Stimulated activated CD4-positive, alpha-beta T cell treated with anti-CD3 and anti-CD28 coated beads, Interleukin-2, amount 100 ng/mL, for 4 hours (primary cell): ENCODE measurements around the gene SPACA4.

Source experiments
- DNase-seq: peaks from one replicate; pipeline ENCODE4 v3.0.0-alpha.2; 2020; ENCODE audit warnings: low read depth

The SPACA4 gene

DNA sequence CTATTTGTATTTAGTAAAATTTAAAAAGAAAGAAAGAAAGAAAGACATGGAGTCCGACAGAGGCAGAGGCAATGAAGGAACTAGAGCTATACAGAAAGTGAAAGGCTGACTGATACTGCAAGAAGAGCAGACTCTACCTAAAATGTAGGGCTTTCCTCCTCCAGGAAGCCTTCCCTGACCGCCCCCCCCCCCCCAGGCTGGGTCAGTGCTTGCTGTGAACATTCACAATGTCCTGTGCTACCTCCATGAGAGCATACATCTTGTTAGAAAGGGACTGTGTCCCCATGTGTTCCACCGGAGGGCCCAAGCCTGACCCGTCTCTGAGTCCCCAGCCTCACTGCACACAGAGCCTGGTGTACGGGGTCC is 45.1 kb downstream of the SPACA4 start:
- no peak for DNase-seq

DNA sequence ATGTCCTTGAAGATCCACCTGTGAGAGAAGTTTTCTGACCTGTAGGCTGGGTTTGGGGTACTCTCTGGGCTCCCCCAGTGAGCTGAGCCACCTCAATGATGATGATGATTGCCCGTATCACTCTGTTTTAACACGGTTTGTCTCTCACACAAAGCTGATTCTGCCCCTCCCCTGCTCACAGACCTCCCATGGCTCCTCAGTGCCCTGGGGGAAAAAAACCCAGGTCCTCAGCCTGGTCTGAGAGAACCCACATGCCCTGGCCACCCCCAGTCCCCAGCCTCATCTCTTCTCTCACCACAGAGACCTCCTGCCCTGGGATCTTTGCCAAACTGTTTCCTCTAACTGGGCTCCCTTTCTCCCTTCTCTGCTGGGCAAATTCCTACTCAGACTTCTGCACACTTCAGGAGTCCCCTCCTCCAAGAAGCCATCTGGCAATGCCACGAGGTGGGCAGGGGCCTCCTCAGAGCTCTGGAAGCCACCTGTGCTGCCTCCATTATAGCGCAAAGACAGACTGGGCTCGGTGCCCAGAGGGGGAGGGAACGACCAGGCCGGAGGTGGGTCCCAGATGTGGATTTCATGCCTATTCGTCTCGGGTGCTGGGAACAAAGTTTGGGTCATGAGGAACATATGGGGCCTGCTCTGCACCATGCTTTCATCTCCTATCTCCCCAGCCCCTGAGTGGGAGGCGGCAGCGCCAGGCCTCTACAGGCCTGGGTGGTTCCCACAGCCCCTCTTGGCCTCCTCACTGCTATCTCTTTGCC is 47.9 kb downstream of the SPACA4 start:
- DNase-seq, result no peak

DNA sequence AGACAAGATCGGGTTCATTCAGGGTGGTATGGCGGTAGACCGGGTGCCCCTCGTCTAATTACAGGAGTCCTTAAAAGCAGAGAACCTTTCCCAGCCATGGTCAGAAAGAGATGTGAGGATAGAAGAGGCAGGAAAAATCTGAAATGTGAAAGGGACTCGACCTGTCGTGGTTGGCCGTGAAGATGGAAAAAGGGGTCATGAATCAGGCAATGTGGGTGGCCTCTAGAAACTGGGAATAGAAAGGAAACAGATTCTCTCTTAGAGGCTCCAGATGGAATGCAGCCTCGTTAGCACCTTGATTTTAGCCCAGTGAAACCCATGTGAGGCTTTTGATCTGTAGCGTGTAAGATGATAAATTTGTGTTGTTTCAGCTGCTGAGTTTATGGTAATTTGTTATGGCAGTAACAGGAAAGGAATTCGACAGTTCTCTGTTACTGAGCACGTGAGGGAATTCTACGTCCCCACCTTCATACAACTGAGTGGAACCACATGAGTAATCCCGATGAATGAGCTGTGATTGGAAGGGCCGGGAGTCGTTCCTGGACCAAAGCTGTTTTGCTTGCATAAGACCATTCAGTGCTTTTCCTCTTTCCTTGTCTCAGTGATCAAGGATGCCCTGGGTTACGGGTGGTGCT is 50.4 kb downstream of the SPACA4 start:
- DNase-seq, result no peak
